GM19035 (cell line): Measurements from ENCODE around the gene CTBP2.

Experiments
- ATAC-seq: cut with Tn5 transposase; IDR thresholded peaks from one replicate; pipeline ENCODE4 v1.9.1; 2021; ENCODE audit not compliant: unreplicated experiment

CTBP2 gene

GRCh38 chr10:125107166-125107949 is 53.0 kb downstream of the CTBP2 start:
- no peak for ATAC-seq

- ATAC-seq: no peak
These were observed 53.8 kb downstream of the CTBP2 start for GRCh38 chr10:125106586-125106985.

GRCh38 chr10:125105706-125106255 is 54.6 kb downstream of the CTBP2 start:
- ATAC-seq: no peak

- ATAC-seq: no peak
These were observed 55.2 kb downstream of the CTBP2 start for GRCh38 chr10:125105155-125105554.

- ATAC-seq: no peak
These were observed 55.8 kb downstream of the CTBP2 start for GRCh38 chr10:125104559-125104958.

GRCh38 chr10:125103924-125104323 is 56.4 kb downstream of the CTBP2 start:
- ATAC-seq: no peak

- ATAC-seq: no peak
These were observed 56.9 kb downstream of the CTBP2 start for GRCh38 chr10:125103466-125103865.

GRCh38 chr10:125102821-125103220 is 57.5 kb downstream of the CTBP2 start:
- no peak for ATAC-seq

GRCh38 chr10:125102246-125102645 is 58.1 kb downstream of the CTBP2 start:
- ATAC-seq: no peak

GRCh38 chr10:125101581-125101980 is 58.8 kb downstream of the CTBP2 start:
- no peak for ATAC-seq

GRCh38 chr10:125101049-125101448 is 59.3 kb downstream of the CTBP2 start:
- no peak for ATAC-seq

GRCh38 chr10:125097409-125098070 is 62.8 kb downstream of the CTBP2 start:
- ATAC-seq: no peak

GRCh38 chr10:125096975-125097374 is 63.4 kb downstream of the CTBP2 start:
- ATAC-seq: no peak

GRCh38 chr10:125096371-125096770 is 64.0 kb downstream of the CTBP2 start:
- no peak for ATAC-seq

GRCh38 chr10:125095776-125096175 is 64.6 kb downstream of the CTBP2 start:
- no peak for ATAC-seq

- ATAC-seq: no peak
These were observed 65.1 kb downstream of the CTBP2 start for GRCh38 chr10:125095228-125095627.

- ATAC-seq: no peak
These were observed 65.6 kb downstream of the CTBP2 start for GRCh38 chr10:125094806-125095205.

GRCh38 chr10:125093974-125094705 is 66.2 kb downstream of the CTBP2 start:
- no peak for ATAC-seq

GRCh38 chr10:125093199-125093973 is 67.0 kb downstream of the CTBP2 start:
- no peak for ATAC-seq

GRCh38 chr10:125092564-125093031 is 67.8 kb downstream of the CTBP2 start:
- no peak for ATAC-seq

- no peak for ATAC-seq
These were observed 68.5 kb downstream of the CTBP2 start for GRCh38 chr10:125091891-125092290.
